Measurements from ENCODE around the gene RNLS. TPM values are rescaled to one million over a fixed set of nuclear protein-coding genes. Genes with fewer than 3 reads are reported as not detected.
"Not testable (repeated sequence)": the region's sequence is repeated elsewhere in the genome, so short reads cannot be mapped to it uniquely, and the experiment has no call there.

The RNLS gene
- total RNA-seq, 3 donors from 2014 or later, result 9.8 to 12.1 (median 11.8) TPM

DNA sequence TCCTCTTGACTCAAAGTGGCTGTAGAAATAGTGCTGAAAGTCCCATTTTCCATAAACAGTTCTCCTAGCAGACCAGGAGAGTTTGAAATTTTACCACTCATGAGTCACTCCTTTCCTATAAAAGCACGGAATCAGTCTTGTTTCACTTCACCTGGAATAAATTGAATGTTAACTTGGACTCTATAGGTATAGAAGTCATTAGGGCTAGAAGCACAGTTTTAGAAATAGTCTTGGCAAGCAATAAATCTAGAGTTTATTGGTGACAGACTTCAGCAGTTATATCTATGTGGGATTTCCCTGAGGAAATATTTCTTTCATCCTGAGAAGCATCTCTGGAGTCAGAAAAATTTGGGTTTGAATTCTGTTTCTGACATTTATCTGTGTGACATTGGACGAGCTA lies 212.4 kb downstream of the RNLS start:
- no peaks in the 10 kb centered on the region for H3K36me3 ChIP-seq (ENCODE audit: low read depth)
- no peak overlapping the region for H3K4me3 ChIP-seq
- ATAC-seq, result peak; percentile 72
- H3K4me1 ChIP-seq (ENCODE audit: low read depth), result peaks cover 21% of the 10 kb centered on the region
- no peaks in the 10 kb centered on the region for H3K9me3 ChIP-seq
- DNase-seq, result no peak
- TF ChIP-seq, protein P1, sequence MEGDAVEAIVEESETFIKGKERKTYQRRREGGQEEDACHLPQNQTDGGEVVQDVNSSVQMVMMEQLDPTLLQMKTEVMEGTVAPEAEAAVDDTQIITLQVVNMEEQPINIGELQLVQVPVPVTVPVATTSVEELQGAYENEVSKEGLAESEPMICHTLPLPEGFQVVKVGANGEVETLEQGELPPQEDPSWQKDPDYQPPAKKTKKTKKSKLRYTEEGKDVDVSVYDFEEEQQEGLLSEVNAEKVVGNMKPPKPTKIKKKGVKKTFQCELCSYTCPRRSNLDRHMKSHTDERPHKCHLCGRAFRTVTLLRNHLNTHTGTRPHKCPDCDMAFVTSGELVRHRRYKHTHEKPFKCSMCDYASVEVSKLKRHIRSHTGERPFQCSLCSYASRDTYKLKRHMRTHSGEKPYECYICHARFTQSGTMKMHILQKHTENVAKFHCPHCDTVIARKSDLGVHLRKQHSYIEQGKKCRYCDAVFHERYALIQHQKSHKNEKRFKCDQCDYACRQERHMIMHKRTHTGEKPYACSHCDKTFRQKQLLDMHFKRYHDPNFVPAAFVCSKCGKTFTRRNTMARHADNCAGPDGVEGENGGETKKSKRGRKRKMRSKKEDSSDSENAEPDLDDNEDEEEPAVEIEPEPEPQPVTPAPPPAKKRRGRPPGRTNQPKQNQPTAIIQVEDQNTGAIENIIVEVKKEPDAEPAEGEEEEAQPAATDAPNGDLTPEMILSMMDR (IDR thresholded peaks at IDR 0.05), result no peak
- intact Hi-C loops (cut with DNase I, micrococcal nuclease), result no loop called here

DNA sequence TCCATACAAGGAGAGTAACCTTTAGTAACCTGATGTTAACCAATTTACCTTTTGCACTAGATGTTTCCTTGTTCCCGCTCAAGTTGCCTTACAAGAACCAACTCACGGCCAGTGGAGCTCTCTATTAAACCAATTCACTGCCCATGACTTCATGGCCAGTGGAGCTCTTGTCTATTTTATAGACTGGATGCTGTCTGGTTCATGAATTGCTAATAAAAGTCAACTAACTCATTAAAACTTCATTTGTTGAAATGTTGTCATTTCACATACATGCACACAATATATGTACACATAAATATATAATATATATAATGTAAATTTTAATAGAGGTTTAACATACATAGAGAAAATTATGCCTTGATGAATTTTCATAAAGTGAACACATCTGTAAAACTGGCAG lies 216.3 kb downstream of the RNLS start:
- H3K4me3 ChIP-seq, result no peak overlapping the region
- H3K9me3 ChIP-seq, result no peaks in the 10 kb centered on the region
- intact Hi-C loops (cut with DNase I, micrococcal nuclease), result no loop called here
- no peak for ATAC-seq
- TF ChIP-seq, protein P1 (IDR thresholded peaks at IDR 0.05), result no peak
- DNase-seq, result no peak
- H3K4me1 ChIP-seq (ENCODE audit: low read depth), result peaks cover 6% of the 10 kb centered on the region
- no peaks in the 10 kb centered on the region for H3K36me3 ChIP-seq (ENCODE audit: low read depth)

DNA sequence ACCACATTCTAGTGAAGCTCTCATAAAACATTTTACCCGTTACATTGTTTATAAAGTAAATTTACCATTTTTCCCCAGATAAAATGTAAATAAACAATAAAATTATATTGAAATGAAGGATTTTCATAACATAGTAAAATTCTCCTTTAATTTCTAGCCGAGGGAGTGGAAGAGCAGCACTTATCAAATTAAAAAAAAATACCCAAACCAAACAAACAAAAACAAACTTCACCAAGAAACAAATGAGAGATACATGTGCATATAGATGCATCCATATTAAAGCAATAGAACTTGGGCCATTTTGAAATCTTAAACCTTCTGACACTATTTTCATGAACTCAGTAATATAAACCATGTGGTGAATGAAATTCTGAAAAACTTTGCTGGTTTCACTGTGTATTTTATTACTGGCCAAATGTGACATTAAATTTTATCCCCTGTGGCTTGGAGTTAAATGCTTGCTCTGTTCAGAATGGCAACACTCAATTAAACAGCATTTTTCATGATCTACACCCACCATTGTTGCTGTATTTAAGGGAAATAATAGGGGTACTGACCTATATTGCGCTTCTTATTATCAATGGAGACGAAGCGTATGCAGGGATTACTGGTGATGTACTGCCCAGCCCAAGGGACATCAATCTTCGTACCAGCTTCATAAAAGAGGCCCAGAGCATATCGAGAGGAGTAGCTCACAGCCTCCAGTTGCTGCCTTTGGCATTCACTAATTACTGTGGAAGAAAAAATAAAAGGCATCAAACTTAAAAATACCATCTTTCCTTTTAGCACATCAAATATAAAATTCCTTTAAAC lies 220.9 kb downstream of the RNLS start:
- H3K4me3 ChIP-seq, result no peak overlapping the region
- H3K9me3 ChIP-seq, result no peaks in the 10 kb centered on the region
- intact Hi-C loops (cut with DNase I, micrococcal nuclease), result no loop called here
- DNase-seq (no peak), ATAC-seq (no peak)
- no peaks in the 10 kb centered on the region for H3K36me3 ChIP-seq (ENCODE audit: low read depth)
- TF ChIP-seq, protein P1 (IDR thresholded peaks at IDR 0.05), result no peak
- no peaks in the 10 kb centered on the region for H3K4me1 ChIP-seq (ENCODE audit: low read depth)

DNA sequence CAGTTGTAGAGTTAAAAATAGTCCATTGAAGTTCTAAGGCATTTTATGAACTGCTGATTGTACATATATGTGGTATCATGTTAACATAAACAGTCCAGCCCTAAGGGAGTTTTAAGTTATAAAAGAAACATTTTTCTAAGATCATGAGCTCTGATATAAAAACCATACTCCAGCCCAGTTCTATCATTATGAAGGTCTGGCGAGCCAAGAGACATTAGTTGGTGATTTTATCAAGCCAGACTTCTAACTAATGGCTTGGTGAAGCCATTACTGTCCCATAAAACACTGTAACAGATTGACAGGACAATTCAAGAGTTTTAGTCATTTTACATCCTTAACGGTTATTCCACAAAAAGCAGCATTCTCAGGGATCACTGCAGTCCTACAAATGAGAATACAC lies 221.6 kb downstream of the RNLS start:
- ATAC-seq (no peak), DNase-seq (no peak)
- Histone ChIP-seq H3K9me3 (no peaks in the 10 kb centered on the region), H3K4me1 (ENCODE audit: low read depth) (no peaks in the 10 kb centered on the region), H3K4me3 (no peak overlapping the region), H3K36me3 (ENCODE audit: low read depth) (no peaks in the 10 kb centered on the region)
- TF ChIP-seq, protein P1 (IDR thresholded peaks at IDR 0.05), result no peak
- intact Hi-C loops (cut with DNase I, micrococcal nuclease), result no loop called here

DNA sequence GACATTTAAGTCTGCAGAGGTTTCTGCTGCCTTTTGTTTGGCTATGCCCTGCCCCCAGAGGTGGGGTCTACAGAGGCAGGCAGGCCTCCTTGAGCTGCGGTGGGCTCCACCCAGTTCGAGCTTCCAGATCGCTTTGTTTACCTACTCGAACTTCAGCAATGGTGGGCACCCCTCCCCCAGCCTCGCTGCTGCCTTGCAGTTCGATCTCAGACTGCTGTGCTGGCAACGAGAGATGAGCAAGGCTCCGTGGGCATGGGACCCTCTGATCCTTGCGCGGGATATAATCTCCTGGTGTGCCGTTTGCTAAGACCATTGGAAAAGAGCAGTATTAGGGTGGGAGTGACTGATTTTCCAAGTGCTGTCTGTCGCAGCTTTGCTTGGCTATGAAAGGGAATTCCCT lies 227.4 kb downstream of the RNLS start:
- H3K4me1 ChIP-seq (ENCODE audit: low read depth); H3K36me3 ChIP-seq (ENCODE audit: low read depth); ATAC-seq; intact Hi-C loops (cut with DNase I, micrococcal nuclease); DNase-seq; H3K9me3 ChIP-seq; H3K4me3 ChIP-seq: not testable (repeated sequence)

DNA sequence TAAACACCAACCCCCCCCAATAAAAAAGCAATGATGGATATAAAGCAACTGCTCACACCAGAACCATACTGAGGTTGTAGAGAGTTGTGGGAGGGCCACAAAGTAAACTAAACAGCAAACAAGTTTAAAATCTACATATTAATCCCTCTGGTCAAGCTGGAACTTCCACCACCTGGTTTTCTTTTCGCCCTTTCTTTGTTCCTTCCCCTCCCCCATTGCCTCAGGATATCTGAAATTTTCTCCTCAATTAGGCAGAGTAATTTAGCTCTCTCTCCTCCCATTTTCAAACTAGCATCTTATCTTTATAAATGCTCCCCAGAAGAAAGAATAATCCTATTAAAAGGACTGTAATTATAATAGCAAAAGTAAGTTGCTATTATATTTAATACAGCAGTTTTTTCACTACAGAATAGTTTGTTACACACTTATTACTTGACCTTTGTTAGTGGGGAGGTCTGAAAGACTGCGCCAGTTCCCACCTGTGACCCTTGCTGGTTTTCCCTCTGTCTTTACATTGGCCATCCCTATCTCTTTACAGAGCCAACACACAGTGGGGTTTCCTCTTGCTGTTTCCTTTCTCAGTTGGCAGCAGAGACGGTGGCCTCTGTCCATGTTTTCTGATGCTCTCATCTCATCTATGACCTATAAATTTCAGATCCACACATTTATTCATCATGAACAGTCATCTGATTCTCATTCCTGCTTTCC lies 235.4 kb downstream of the RNLS start:
- Histone ChIP-seq H3K4me3 (no peak overlapping the region), H3K36me3 (ENCODE audit: low read depth) (no peaks in the 10 kb centered on the region), H3K9me3 (no peaks in the 10 kb centered on the region), H3K4me1 (ENCODE audit: low read depth) (no peaks in the 10 kb centered on the region)
- DNase-seq (no peak), ATAC-seq (no peak)
- TF ChIP-seq, protein P1 (IDR thresholded peaks at IDR 0.05), result no peak
- intact Hi-C loops (cut with DNase I, micrococcal nuclease), result no loop called here

All from mucosa of descending colon (tissue), 3 donors.